HepG2 (cell line): ENCODE data around the gene INKA1. TPM values are rescaled to one million over a fixed set of nuclear protein-coding genes. Genes with fewer than 3 reads are reported as not detected.

Experiments used
- AGO1 ChIP-seq: fragments of 200-400 bp; formaldehyde crosslinking; IDR thresholded peaks from 2 replicates; pipeline ENCODE4 v1.6.1; 2017; ENCODE audit warnings: mild to moderate bottlenecking, low read depth, low read length, moderate library complexity; ENCODE audit not compliant: poor library complexity, severe bottlenecking
- BRCA1 ChIP-seq: sonication (generic); formaldehyde crosslinking; IDR thresholded peaks from 2 replicates; pipeline ENCODE4 v1.4.0; 2020; ENCODE audit warnings: missing genetic modification reagents
- CCAR2 ChIP-seq: fragments of 200-400 bp; formaldehyde crosslinking; optimal IDR thresholded peaks from 2 replicates; pipeline ENCODE3; 2018; ENCODE audit warnings: low read depth, mild to moderate bottlenecking, low read length, moderate library complexity
- FLYWCH1 ChIP-seq: sonication (generic); formaldehyde crosslinking; IDR thresholded peaks from 2 replicates; pipeline ENCODE4 v1.8.1; 2023; ENCODE audit warnings: mild to moderate bottlenecking, missing genetic modification reagents
- FOSL2 ChIP-seq: sonication (generic); formaldehyde crosslinking; IDR thresholded peaks from 2 replicates; pipeline ENCODE4 v1.4.0; 2020; ENCODE audit warnings: missing genetic modification reagents
- FOXA3 ChIP-seq: IDR thresholded peaks from 2 replicates; pipeline ENCODE4 v1.6.1; 2016; ENCODE audit warnings: missing genetic modification reagents, missing compliant biosample characterization
- FOXO1 ChIP-seq: sonication (generic); formaldehyde crosslinking; IDR thresholded peaks from 2 replicates; pipeline ENCODE4 v1.4.0; 2020; ENCODE audit warnings: missing genetic modification reagents
- HDAC6 ChIP-seq: fragments of 200-600 bp; sonication (generic); IDR thresholded peaks from 2 replicates; pipeline ENCODE4 v1.7.0; 2017; ENCODE audit warnings: mild to moderate bottlenecking, antibody characterized with exemption, low read length, low read depth
- KMT2A ChIP-seq: sonication (generic); formaldehyde crosslinking; IDR thresholded peaks from 2 replicates; pipeline ENCODE4 v1.4.0; 2020; ENCODE audit warnings: missing genetic modification reagents
- MAFF ChIP-seq: IDR thresholded peaks from 2 replicates; pipeline ENCODE4 v1.6.1; 2011; ENCODE audit warnings: low read depth, low read length, improper control_type of control experiment
- NONO ChIP-seq, 2 experiments: fragments of 450-650 bp in 1 of 2; sonication (generic) in 1 of 2; formaldehyde crosslinking in 1 of 2; IDR thresholded peaks in 1 of 2; conservative IDR thresholded peaks in 1 of 2; 2 replicates each; pipeline versions ENCODE4 v1.6.1 to v1.8.0; 2017 to 2022; ENCODE audit warnings: mild to moderate bottlenecking in 1 of 2, missing genetic modification reagents in 1 of 2, moderate library complexity in 1 of 2
- RBM39 ChIP-seq: fragments of 200-400 bp; formaldehyde crosslinking; IDR thresholded peaks from one replicate; pipeline ENCODE4 v1.6.1; 2018; ENCODE audit warnings: antibody characterized with exemption, mild to moderate bottlenecking, low read depth, low read length; ENCODE audit not compliant: poor library complexity, severe bottlenecking
- SRF ChIP-seq: IDR thresholded peaks from 2 replicates; pipeline ENCODE4 v1.6.1; 2011; ENCODE audit warnings: mild to moderate bottlenecking, low read depth, low read length, moderate library complexity
- ZIK1 ChIP-seq: sonication (generic); formaldehyde crosslinking; IDR thresholded peaks from 2 replicates; pipeline ENCODE4 v1.5.0; 2020; ENCODE audit warnings: mild to moderate bottlenecking, low read depth, missing genetic modification reagents, borderline replicate concordance
- ZNF101 ChIP-seq: sonication (generic); formaldehyde crosslinking; IDR thresholded peaks from 2 replicates; pipeline ENCODE4 v1.4.0; 2020; ENCODE audit warnings: mild to moderate bottlenecking, low read depth, missing genetic modification reagents, borderline replicate concordance
- ZNF124 ChIP-seq: sonication (generic); formaldehyde crosslinking; IDR thresholded peaks from 2 replicates; pipeline ENCODE4 v1.4.0; 2020; ENCODE audit warnings: missing genetic modification reagents
- ZNF354B ChIP-seq: sonication (generic); formaldehyde crosslinking; IDR thresholded peaks from 2 replicates; pipeline ENCODE4 v1.8.0; 2022; ENCODE audit warnings: mild to moderate bottlenecking, missing genetic modification reagents
- ZNF468 ChIP-seq: sonication (generic); formaldehyde crosslinking; IDR thresholded peaks from 2 replicates; pipeline ENCODE4 v1.8.0; 2022; ENCODE audit warnings: mild to moderate bottlenecking, moderate library complexity, missing genetic modification reagents
- ZNF816 ChIP-seq: sonication (generic); formaldehyde crosslinking; IDR thresholded peaks from 2 replicates; pipeline ENCODE4 v1.8.0; 2022; ENCODE audit warnings: missing genetic modification reagents, mild to moderate bottlenecking, borderline replicate concordance
- polyA plus RNA-seq, 8 experiments: library from polyadenylated mRNA; depleted of rRNA in 3 of 8; stranded (reverse) in 7 of 8; unstranded in 1 of 8; fragments of >200 nt; fragmentation: Illumina TruSeq in 4 of 8; extraction: Trizol in 4 of 8; gene quantifications; 2 replicates each; pipeline versions ENCODE4 v1.2.1 to v1.2.3, GENCODE V29; 2011 to 2016; ENCODE audit warnings: low read depth in 4 of 8, missing spikeins in 1 of 8, mixed read lengths in 1 of 8; ENCODE audit not compliant: insufficient read depth in 1 of 8
- total RNA-seq, 5 experiments: library from RNA; depleted of rRNA; stranded (reverse); fragments of >200 nt; fragmentation: Illumina TruSeq; extraction: Trizol; gene quantifications; 2 replicates each; pipeline ENCODE4 v1.2.3, GENCODE V29; 2016; ENCODE audit warnings: low read depth in 1 of 5
- TF ChIP-seq, protein P1 (sequence below): sonication (generic); formaldehyde crosslinking; IDR thresholded peaks from 2 replicates; pipeline ENCODE4 v1.5.1; 2020; ENCODE audit warnings: missing genetic modification reagents, mild to moderate bottlenecking, borderline replicate concordance
- TF ChIP-seq, protein P2 (sequence below): sonication (generic); formaldehyde crosslinking; IDR thresholded peaks from 2 replicates; pipeline ENCODE4 v1.4.0; 2020; ENCODE audit warnings: missing genetic modification reagents
- TF ChIP-seq, protein P3 (sequence below), 2 experiments: sonication (generic) in 1 of 2; formaldehyde crosslinking in 1 of 2; IDR thresholded peaks; 2 replicates each; pipeline versions ENCODE4 v1.4.0 to v1.6.1; 2018 to 2020; ENCODE audit warnings: missing genetic modification reagents in 2 of 2, borderline replicate concordance in 1 of 2, low read depth in 1 of 2, mild to moderate bottlenecking in 1 of 2, missing biosample characterization in 1 of 2
- TF ChIP-seq, protein P4 (sequence below): IDR thresholded peaks from 2 replicates; pipeline ENCODE4 v1.6.1; 2016; ENCODE audit warnings: missing compliant biosample characterization, missing genetic modification reagents, borderline replicate concordance

Gene INKA1
- total and polyA plus RNA-seq, 2 of the 13 experiments (the other 11 are each of a cell fraction or from before 2014, with no cell fraction given): 0.22 to 0.41 TPM

DNA sequence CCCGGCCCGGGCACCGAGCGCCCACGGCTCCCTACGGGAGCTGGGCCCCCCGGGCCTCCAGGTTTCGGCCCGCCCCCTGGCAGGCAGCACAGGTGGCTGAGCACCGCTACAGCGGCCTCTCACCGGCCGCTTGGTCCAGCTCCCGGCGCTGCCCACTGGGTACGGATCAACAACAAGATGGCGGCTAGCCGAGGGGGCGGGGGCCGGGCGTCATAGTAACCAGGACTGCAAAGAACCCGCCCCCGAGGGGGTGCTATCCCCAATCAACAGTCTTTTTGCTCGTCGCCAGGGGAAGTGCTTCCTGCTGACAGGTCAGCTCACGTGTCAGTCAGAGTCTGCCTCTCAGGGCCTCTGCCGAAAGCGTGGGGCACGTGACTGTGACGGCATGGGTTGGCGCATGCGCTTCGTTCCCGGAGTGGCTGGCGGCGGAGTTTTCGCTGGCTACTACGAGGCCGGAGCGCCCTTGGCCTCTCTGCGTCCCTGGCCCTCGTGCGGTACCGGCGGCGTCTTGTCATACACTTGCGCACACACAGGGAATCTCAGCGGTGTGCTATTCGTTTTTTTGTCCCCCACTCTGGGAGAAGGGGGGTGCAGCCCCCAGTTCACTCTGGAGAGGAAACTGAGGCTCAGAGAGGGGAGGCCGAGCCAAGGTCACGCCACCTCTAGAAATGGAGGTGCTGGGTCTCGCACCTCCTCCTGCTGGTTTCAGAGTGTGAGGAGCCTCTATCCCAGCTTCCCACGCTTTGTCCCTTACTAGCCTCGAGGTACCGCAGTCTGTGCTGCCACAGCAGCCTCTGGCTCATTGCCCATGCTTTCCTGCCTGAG, 16.5 kb upstream of the INKA1 start, which contains the start of gene IP6K1 (continued):
- TF ChIP-seq CCAR2 (no peak), KMT2A (CRISPR knock-in tag) (peak; percentile 84), AGO1 (peak; percentile 59), ZNF816 (no peak), FOXO1 (peak; percentile 26; the same call in 1 of the 2 replicates), SRF (no peak), FLYWCH1 (CRISPR knock-in tag) (no peak), NONO (IDR thresholded peaks at IDR 0.05) (no peak), NONO (CRISPR knock-in tag; conservative IDR thresholded peaks at IDR 0.05) (peak; percentile 89), BRCA1 (peak; percentile 51; the same call in 1 of the 2 replicates), ZIK1 (CRISPR knock-in tag) (0 out of 2 replicates have a peak, but pooled peaks have one; percentile 52), ZNF468 (CRISPR knock-in tag) (no peak; the same call in 1 of the 2 replicates), FOSL2 (CRISPR knock-in tag) (no peak; the same call in 1 of the 2 replicates), FOXA3 (CRISPR knock-in tag) (no peak; the same call in 1 of the 2 replicates), HDAC6 (no peak), ZNF124 (CRISPR knock-in tag) (0 out of 2 replicates have a peak, but pooled peaks have one; percentile 53), MAFF (no peak), RBM39 (peak; percentile 75), ZNF354B (no peak), ZNF101 (CRISPR knock-in tag) (no peak)
- TF ChIP-seq, protein P1, sequence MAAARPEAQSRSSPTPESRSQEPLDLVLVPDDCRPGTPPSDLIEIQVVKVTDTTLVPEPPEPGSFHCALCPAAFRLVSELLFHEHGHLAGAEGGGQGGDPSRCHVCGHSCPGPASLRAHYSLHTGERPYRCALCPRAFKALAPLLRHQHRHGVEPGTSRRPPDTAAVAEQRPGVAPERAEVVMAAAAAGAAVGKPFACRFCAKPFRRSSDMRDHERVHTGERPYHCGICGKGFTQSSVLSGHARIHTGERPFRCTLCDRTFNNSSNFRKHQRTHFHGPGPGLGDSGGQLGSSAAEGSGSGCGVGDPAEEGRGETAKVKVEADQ (CRISPR knock-in tag): no peak
- TF ChIP-seq, protein P2, sequence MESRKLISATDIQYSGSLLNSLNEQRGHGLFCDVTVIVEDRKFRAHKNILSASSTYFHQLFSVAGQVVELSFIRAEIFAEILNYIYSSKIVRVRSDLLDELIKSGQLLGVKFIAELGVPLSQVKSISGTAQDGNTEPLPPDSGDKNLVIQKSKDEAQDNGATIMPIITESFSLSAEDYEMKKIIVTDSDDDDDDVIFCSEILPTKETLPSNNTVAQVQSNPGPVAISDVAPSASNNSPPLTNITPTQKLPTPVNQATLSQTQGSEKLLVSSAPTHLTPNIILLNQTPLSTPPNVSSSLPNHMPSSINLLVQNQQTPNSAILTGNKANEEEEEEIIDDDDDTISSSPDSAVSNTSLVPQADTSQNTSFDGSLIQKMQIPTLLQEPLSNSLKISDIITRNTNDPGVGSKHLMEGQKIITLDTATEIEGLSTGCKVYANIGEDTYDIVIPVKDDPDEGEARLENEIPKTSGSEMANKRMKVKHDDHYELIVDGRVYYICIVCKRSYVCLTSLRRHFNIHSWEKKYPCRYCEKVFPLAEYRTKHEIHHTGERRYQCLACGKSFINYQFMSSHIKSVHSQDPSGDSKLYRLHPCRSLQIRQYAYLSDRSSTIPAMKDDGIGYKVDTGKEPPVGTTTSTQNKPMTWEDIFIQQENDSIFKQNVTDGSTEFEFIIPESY (CRISPR knock-in tag): no peak
- TF ChIP-seq, protein P3, sequence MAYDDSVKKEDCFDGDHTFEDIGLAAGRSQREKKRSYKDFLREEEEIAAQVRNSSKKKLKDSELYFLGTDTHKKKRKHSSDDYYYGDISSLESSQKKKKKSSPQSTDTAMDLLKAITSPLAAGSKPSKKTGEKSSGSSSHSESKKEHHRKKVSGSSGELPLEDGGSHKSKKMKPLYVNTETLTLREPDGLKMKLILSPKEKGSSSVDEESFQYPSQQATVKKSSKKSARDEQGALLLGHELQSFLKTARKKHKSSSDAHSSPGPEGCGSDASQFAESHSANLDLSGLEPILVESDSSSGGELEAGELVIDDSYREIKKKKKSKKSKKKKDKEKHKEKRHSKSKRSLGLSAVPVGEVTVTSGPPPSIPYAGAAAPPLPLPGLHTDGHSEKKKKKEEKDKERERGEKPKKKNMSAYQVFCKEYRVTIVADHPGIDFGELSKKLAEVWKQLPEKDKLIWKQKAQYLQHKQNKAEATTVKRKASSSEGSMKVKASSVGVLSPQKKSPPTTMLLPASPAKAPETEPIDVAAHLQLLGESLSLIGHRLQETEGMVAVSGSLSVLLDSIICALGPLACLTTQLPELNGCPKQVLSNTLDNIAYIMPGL (CRISPR knock-in tag; IDR thresholded peaks at IDR 0.05; ENCODE audit: borderline replicate concordance in 1 of 2, low read depth in 1 of 2): peak; percentile 28 to 41; a peak in 1 of 4 replicates
- TF ChIP-seq, protein P4, sequence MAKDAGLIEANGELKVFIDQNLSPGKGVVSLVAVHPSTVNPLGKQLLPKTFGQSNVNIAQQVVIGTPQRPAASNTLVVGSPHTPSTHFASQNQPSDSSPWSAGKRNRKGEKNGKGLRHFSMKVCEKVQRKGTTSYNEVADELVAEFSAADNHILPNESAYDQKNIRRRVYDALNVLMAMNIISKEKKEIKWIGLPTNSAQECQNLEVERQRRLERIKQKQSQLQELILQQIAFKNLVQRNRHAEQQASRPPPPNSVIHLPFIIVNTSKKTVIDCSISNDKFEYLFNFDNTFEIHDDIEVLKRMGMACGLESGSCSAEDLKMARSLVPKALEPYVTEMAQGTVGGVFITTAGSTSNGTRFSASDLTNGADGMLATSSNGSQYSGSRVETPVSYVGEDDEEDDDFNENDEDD (CRISPR knock-in tag): peak; percentile 75
